GM18519 (cell line): Measurements from ENCODE around the gene TMEM87B.
"Not testable (repeated sequence)": the region's sequence is repeated elsewhere in the genome, so short reads cannot be mapped to it uniquely, and the experiment has no call there.

ENCODE experiments used
- ATAC-seq: cut with Tn5 transposase; IDR thresholded peaks from one replicate; pipeline ENCODE4 v1.9.1; 2021; ENCODE audit warnings: mild to moderate bottlenecking, moderate library complexity; ENCODE audit not compliant: unreplicated experiment, low FRiP score

Gene TMEM87B

GRCh38 chr2:112065486-112065885, 10.4 kb downstream of the TMEM87B start:
- no peak for ATAC-seq

- no peak for ATAC-seq
Measured at GRCh38 chr2:112065966-112066365, 10.9 kb downstream of the TMEM87B start.

- not testable (repeated sequence) for ATAC-seq
Measured at GRCh38 chr2:112069794-112070193, 14.7 kb downstream of the TMEM87B start.

- ATAC-seq = no peak
Measured at GRCh38 chr2:112073875-112074274, 18.8 kb downstream of the TMEM87B start.

GRCh38 chr2:112074506-112074905, 19.4 kb downstream of the TMEM87B start:
- ATAC-seq = no peak

GRCh38 chr2:112075490-112076260, 20.6 kb downstream of the TMEM87B start:
- no peak for ATAC-seq

- no peak for ATAC-seq
Measured at GRCh38 chr2:112077814-112078213, 22.7 kb downstream of the TMEM87B start.

GRCh38 chr2:112081262-112081661, 26.2 kb downstream of the TMEM87B start:
- no peak for ATAC-seq

- no peak for ATAC-seq
Measured at GRCh38 chr2:112084689-112085374, 29.8 kb downstream of the TMEM87B start.

- no peak for ATAC-seq
Measured at GRCh38 chr2:112085375-112085730, 30.3 kb downstream of the TMEM87B start.

GRCh38 chr2:112085916-112086669, 31.0 kb downstream of the TMEM87B start:
- ATAC-seq = no peak

- ATAC-seq = no peak
Measured at GRCh38 chr2:112087346-112088020, 32.4 kb downstream of the TMEM87B start.

GRCh38 chr2:112089375-112089774, 34.3 kb downstream of the TMEM87B start:
- no peak for ATAC-seq

- no peak for ATAC-seq
Measured at GRCh38 chr2:112092286-112093041, 37.4 kb downstream of the TMEM87B start.

- no peak for ATAC-seq
Measured at GRCh38 chr2:112093216-112093615, 38.1 kb downstream of the TMEM87B start.

- no peak for ATAC-seq
Measured at GRCh38 chr2:112095681-112096080, 40.6 kb downstream of the TMEM87B start.

GRCh38 chr2:112096098-112096497, 41.0 kb downstream of the TMEM87B start:
- ATAC-seq = no peak

GRCh38 chr2:112108178-112108832, 53.2 kb downstream of the TMEM87B start:
- no peak for ATAC-seq

GRCh38 chr2:112109278-112109677, 54.2 kb downstream of the TMEM87B start:
- ATAC-seq = no peak

- no peak for ATAC-seq
Measured at GRCh38 chr2:112110966-112111365, 55.9 kb downstream of the TMEM87B start.
